ENCODE data around the gene SLC9A8. TPM values are rescaled to one million over a fixed set of nuclear protein-coding genes. Genes with fewer than 3 reads are reported as not detected.

SLC9A8 gene
- total and polyA plus RNA-seq, 7 experiments from 2014 or later, result 6.2 to 42.5 (median 23.6) TPM

DNA sequence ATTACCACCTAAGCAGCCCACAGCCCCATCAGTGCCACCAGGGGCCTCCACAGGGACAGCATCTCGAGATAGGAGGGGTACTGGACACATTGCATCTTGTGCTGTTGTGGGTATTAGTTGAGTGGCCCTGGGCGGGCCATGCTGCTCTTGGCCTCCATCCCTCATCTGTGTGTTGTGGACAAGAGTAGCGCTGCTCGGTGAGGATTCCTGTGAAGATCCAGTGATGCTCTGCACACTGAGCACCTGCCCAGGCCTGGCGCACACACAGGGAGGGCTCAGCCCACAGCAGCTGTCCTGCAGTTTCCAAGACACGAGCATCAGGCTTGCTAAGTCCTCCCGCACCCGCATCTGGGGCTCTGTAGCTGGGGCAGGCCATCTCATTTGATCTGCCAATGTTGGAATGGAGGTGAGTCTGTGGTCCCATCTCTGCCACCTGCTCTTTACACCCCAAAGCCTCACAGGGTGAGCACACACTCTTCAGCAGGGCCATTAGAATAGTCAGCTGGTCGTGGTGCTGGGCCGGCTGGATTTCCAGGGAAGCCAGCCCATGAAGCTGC lies 70.7 kb downstream of the SLC9A8 start:
- Mint-ChIP-seq H3K4me3 (no peak overlapping the region), H3K4me1 (peaks cover 0 to 6% (median 1%) of the 10 kb centered on the region in 7 donors), H3K27me3 (no peaks in the 10 kb centered on the region), H3K36me3 (peaks cover under 1 to 29% (median 4%) of the 10 kb centered on the region in 5 donors), H3K27ac (no peak overlapping the region), H3K9me3 (no peaks in the 10 kb centered on the region)
- ChIA-PET POLR2A (no interaction called here), CTCF (no interaction called here)
- H3K4me3 ChIP-seq (ENCODE audit: low read length), result no peak overlapping the region
- no peaks in the 10 kb centered on the region for H3K4me1 ChIP-seq (ENCODE audit: control insufficient read depth in 2 of 2, insufficient read depth in 2 of 2, low read length in 2 of 2)
- H3K27me3 ChIP-seq (ENCODE audit: control insufficient read depth in 2 of 2, insufficient read depth in 2 of 2, low read length in 2 of 2), result no peaks in the 10 kb centered on the region
- peaks cover 0 to 87% (median 0%) of the 10 kb centered on the region in 3 experiments for H3K36me3 ChIP-seq (ENCODE audit: control insufficient read depth in 2 of 3, insufficient read depth in 3 of 3, low read length in 3 of 3)
- H3K9me3 ChIP-seq (ENCODE audit: control insufficient read depth in 2 of 3, low read length in 3 of 3), result no peaks in the 10 kb centered on the region
- DNase-seq (no peak), ATAC-seq (no peak)
- intact Hi-C loops (cut with micrococcal nuclease), result no loop called here
- no peak overlapping the region for H3K27ac ChIP-seq (ENCODE audit: low read depth, low read length)

DNA sequence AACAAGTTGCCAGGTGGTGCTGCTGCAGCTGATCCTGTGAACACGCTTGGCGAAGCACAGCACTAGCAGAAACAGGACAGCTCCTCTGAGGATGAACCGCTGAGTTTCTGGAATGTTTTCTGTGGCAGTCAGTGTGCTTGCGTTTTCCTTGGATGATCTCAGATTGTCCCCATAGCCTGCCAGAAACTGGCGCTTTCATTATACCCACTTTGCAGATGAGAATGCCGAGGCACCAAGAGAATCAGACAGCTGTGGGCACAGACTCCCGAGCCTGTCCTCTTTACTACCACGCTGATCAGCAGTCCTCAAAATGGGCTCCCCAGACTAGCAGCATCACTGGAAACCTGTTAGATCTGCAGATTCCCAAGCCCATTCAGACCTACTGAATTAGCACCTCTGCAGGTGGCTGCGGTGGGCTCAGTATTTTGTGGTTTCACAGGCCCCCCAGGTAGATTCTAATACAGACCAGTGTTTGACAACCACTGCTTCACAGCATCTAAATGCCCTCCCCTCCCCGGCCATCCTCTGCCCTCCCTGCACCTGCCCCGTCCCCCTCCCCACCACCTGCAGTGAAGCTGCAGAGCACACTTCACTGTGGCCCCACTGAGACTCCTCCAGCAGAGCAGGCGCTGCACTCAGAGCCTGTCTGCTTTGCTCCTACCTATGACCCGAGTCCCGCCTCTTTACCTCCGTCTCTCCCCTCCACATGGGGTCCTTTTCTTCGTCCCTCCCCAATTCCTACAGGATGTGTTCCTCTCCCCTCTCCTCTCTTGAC lies 73.1 kb downstream of the SLC9A8 start:
- H3K27ac ChIP-seq (ENCODE audit: low read depth, low read length), result no peak overlapping the region
- no peak overlapping the region for H3K4me3 ChIP-seq (ENCODE audit: low read length)
- intact Hi-C loops (cut with micrococcal nuclease), result loop anchor here in 1 of 2 donors (5.0 kb wide), 1 partner anchor 42 kb away; no protein-coding TSS in a partner anchor
- H3K9me3 ChIP-seq (ENCODE audit: control insufficient read depth in 2 of 3, low read length in 3 of 3), result no peaks in the 10 kb centered on the region
- no peaks in the 10 kb centered on the region for H3K27me3 Mint-ChIP-seq
- peaks cover 0 to 66% (median 0%) of the 10 kb centered on the region in 3 experiments for H3K36me3 ChIP-seq (ENCODE audit: control insufficient read depth in 2 of 3, insufficient read depth in 3 of 3, low read length in 3 of 3)
- H3K27me3 ChIP-seq (ENCODE audit: control insufficient read depth in 2 of 2, insufficient read depth in 2 of 2, low read length in 2 of 2), result no peaks in the 10 kb centered on the region
- peak overlapping the region in 1 of 9 donors; percentile 65 for H3K27ac Mint-ChIP-seq
- peaks cover 0 to 31% (median 4%) of the 10 kb centered on the region in 5 donors for H3K36me3 Mint-ChIP-seq
- no peak overlapping the region for H3K4me3 Mint-ChIP-seq
- H3K4me1 ChIP-seq (ENCODE audit: control insufficient read depth in 2 of 2, insufficient read depth in 2 of 2, low read length in 2 of 2), result no peaks in the 10 kb centered on the region
- ChIA-PET CTCF (no interaction called here), POLR2A (no interaction called here)
- H3K9me3 Mint-ChIP-seq, result no peaks in the 10 kb centered on the region
- ATAC-seq (no peak), DNase-seq (no peak)
- H3K4me1 Mint-ChIP-seq, result peaks cover 0 to 19% (median 5%) of the 10 kb centered on the region in 7 donors

DNA sequence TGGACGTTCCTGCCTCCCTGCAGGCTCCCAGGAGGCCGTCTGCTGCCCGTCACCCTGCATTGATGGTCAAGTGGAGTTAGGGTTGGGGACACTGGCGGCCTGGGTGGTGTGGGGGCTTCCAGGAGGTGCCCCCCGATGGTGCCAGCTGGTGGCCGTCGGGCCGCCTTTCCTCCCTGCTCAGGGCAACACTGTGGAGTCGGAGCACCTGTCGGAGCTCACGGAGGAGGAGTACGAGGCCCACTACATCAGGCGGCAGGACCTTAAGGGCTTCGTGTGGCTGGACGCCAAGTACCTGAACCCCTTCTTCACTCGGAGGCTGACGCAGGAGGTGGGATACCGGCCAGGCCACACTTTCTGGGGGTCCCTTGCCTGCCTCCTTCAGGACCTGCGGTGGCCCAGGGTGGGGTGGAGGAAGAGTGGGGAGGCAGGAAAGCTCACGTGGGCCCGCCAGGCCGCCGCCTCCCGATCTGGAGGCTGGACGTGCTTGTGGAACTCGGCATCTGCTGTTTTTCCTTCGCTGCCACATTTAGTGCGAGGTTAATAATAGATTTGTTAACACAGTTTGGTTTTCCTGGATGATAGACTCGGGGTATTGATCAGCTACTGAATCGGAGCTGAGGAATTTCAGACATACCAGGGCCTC lies 74.1 kb downstream of the SLC9A8 start:
- Histone ChIP-seq H3K9me3 (ENCODE audit: control insufficient read depth in 2 of 3, low read length in 3 of 3) (no peaks in the 10 kb centered on the region), H3K27ac (ENCODE audit: low read depth, low read length) (no peak overlapping the region), H3K27me3 (ENCODE audit: control insufficient read depth in 2 of 2, insufficient read depth in 2 of 2, low read length in 2 of 2) (no peaks in the 10 kb centered on the region), H3K36me3 (ENCODE audit: control insufficient read depth in 2 of 3, insufficient read depth in 3 of 3, low read length in 3 of 3) (peaks cover 0 to 64% (median 0%) of the 10 kb centered on the region in 3 experiments), H3K4me1 (ENCODE audit: control insufficient read depth in 2 of 2, insufficient read depth in 2 of 2, low read length in 2 of 2) (no peaks in the 10 kb centered on the region), H3K4me3 (ENCODE audit: low read length) (no peak overlapping the region)
- Mint-ChIP-seq H3K9me3 (no peaks in the 10 kb centered on the region), H3K27ac (no peak overlapping the region), H3K4me3 (no peak overlapping the region), H3K36me3 (peaks cover 0 to 28% (median 4%) of the 10 kb centered on the region in 5 donors), H3K27me3 (no peaks in the 10 kb centered on the region), H3K4me1 (peaks cover 0 to 20% (median 5%) of the 10 kb centered on the region in 7 donors)
- intact Hi-C loops (cut with micrococcal nuclease), result loop anchor here in 1 of 2 donors (5.0 kb wide), 1 partner anchor 41 kb away; no protein-coding TSS in a partner anchor
- ATAC-seq (no peak), DNase-seq (no peak)
- CTCF ChIA-PET, result interaction anchor here (1.1 kb wide), 1 partner anchor 29 kb away, joined by 4 read pairs; no protein-coding TSS in a partner anchor
- POLR2A ChIA-PET, result no interaction called here

DNA sequence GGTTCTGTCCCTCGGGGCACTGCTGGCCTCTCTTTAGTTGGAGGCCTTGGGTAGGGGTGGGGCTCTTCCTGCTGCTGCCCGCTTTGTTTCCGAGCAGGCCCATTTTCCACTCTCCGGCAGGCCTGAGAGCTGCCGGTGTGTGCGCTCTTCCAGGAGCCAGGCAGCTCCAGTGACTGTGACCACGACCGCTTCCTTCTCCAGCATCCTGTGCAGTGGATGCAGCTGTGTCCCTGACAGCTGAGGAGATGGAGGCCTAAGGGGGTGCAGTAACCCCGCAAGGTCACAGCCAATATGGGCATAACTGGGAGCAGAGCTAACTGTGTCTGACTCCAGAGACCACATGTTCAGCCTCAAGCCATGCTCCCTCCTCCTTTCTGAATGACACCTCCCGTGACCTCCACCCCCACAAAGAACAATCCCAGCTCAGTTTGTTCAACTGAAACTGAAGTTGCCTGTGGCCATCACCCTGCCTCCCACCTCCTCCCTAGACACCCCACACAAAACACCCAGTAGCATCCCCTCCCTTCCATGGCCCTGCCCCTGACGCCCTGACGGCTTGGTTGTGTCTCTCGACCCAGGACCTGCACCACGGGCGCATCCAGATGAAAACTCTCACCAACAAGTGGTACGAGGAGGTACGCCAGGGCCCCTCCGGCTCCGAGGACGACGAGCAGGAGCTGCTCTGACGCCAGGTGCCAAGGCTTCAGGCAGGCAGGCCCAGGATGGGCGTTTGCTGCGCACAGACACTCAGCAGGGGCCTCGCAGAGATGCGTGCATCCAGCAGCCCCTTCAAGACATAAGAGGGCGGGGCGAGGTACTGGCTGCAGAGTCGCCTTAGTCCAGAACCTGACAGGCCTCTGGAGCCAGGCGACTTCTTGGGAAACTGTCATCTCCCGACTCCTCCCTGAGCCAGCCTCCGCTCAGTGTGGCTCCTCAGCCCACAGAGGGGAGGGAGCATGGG lies 74.9 kb downstream of the SLC9A8 start:
- Histone ChIP-seq H3K4me3 (ENCODE audit: low read length) (no peak overlapping the region), H3K27me3 (ENCODE audit: control insufficient read depth in 2 of 2, insufficient read depth in 2 of 2, low read length in 2 of 2) (no peaks in the 10 kb centered on the region), H3K4me1 (ENCODE audit: control insufficient read depth in 2 of 2, insufficient read depth in 2 of 2, low read length in 2 of 2) (no peaks in the 10 kb centered on the region), H3K9me3 (ENCODE audit: control insufficient read depth in 2 of 3, low read length in 3 of 3) (no peaks in the 10 kb centered on the region), H3K36me3 (ENCODE audit: control insufficient read depth in 2 of 3, insufficient read depth in 3 of 3, low read length in 3 of 3) (peaks cover 0 to 55% (median 0%) of the 10 kb centered on the region in 3 experiments), H3K27ac (ENCODE audit: low read depth, low read length) (no peak overlapping the region)
- ATAC-seq, result no peak
- Mint-ChIP-seq H3K36me3 (peaks cover 0 to 28% (median 3%) of the 10 kb centered on the region in 5 donors), H3K27ac (peak overlapping the region in 4 of 9 donors; percentile 25 to 69 (median 49)), H3K9me3 (no peaks in the 10 kb centered on the region), H3K4me1 (peaks cover 0 to 21% (median 5%) of the 10 kb centered on the region in 7 donors), H3K4me3 (no peak overlapping the region), H3K27me3 (no peaks in the 10 kb centered on the region)
- CTCF ChIA-PET, result interaction anchor here (1.1 kb wide), 1 partner anchor 29 kb away, joined by 4 read pairs; no protein-coding TSS in a partner anchor
- DNase-seq, result no peak
- intact Hi-C loops (cut with micrococcal nuclease), result loop anchor here (1.0 to 5.0 kb wide), 3 partner anchors 40 to 346 kb away; no protein-coding TSS in a partner anchor
- POLR2A ChIA-PET, result no interaction called here

- intact Hi-C loops (cut with micrococcal nuclease), result loop anchor here (1.0 to 5.0 kb wide), 3 partner anchors 39 to 347 kb away; no protein-coding TSS in a partner anchor
- Histone ChIP-seq H3K27ac (ENCODE audit: low read depth, low read length) (no peak overlapping the region), H3K36me3 (ENCODE audit: control insufficient read depth in 2 of 3, insufficient read depth in 3 of 3, low read length in 3 of 3) (peaks cover 0 to 49% (median 0%) of the 10 kb centered on the region in 3 experiments), H3K9me3 (ENCODE audit: control insufficient read depth in 2 of 3, low read length in 3 of 3) (no peaks in the 10 kb centered on the region), H3K4me1 (ENCODE audit: control insufficient read depth in 2 of 2, insufficient read depth in 2 of 2, low read length in 2 of 2) (no peaks in the 10 kb centered on the region), H3K4me3 (ENCODE audit: low read length) (no peak overlapping the region), H3K27me3 (ENCODE audit: control insufficient read depth in 2 of 2, insufficient read depth in 2 of 2, low read length in 2 of 2) (no peaks in the 10 kb centered on the region)
- CTCF ChIA-PET, result interaction anchor here (0.6 to 1.1 kb wide), 3 partner anchors 16 to 77 kb away, joined by 3 to 4 read pairs (median 3); no protein-coding TSS in a partner anchor
- ATAC-seq (peak; percentile 48), DNase-seq (peak; percentile 24 to 58 (median 39))
- H3K4me1 Mint-ChIP-seq, result peaks cover 0 to 26% (median 5%) of the 10 kb centered on the region in 7 donors
- POLR2A ChIA-PET, result no interaction called here
- H3K27ac Mint-ChIP-seq, result peak overlapping the region in 5 of 9 donors; percentile 5 to 38 (median 19)
- peaks cover 0 to 28% (median 3%) of the 10 kb centered on the region in 5 donors for H3K36me3 Mint-ChIP-seq
- no peak overlapping the region for H3K4me3 Mint-ChIP-seq
- H3K27me3 Mint-ChIP-seq, result no peaks in the 10 kb centered on the region
- no peaks in the 10 kb centered on the region for H3K9me3 Mint-ChIP-seq
Observed at GRCh38 chr20:49888212-49889000, 75.8 kb downstream of the SLC9A8 start.

All from naive thymus-derived CD4-positive, alpha-beta T cell (primary cell).